GM18867 (cell line): ENCODE data around the gene RBM28.
"Not testable (repeated sequence)": the region's sequence is repeated elsewhere in the genome, so short reads cannot be mapped to it uniquely, and the experiment has no call there.

ENCODE experiments used
- ATAC-seq: cut with Tn5 transposase; IDR thresholded peaks from one replicate; pipeline ENCODE4 v1.9.1; 2021; ENCODE audit warnings: mild to moderate bottlenecking, moderate library complexity; ENCODE audit not compliant: unreplicated experiment

RBM28 gene

DNA sequence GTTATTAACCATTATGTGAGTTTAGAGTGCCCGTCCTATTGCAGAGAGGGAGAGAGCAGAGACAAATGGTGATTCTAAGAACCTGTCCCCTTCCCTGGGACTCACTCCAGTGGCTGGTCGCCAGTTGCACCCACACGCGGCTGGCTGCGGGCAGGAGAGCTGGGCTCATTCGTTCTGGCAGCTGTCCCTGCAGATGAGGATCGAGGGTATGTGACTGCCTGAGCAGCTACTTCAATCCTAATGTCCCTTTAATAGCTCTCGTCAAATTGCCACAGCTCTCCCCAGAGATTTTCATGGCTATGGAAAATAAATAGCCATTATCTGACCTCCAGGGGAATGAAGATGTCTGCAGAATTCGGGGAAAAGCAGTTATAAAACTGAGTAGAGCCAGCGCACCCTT lies 41.6 kb downstream of the RBM28 start:
- ATAC-seq = no peak

DNA sequence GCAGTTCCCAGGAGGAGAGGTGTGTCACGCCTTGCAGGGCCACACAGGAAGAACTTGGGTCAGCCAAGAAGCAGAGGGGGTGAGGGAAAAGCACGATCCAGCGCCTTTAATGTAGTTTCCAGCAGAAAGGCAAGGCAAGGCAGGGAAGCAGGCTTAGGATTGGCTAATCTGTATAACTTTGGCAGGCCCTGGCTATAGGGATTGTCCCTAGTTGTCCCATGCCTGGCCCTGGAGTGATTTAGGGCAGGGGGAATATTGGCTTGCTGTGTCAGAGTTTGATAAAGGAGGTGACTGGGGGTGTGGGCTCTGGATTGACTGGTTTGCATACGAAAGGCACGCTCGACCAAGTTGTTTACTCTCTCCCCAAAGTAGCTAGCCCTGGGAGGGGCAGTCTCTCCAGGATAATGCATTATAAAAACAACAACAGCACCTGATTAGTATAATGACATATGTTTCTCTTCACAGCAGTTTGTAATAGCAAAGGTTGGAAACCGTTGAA lies 44.5 kb downstream of the RBM28 start:
- ATAC-seq = no peak

DNA sequence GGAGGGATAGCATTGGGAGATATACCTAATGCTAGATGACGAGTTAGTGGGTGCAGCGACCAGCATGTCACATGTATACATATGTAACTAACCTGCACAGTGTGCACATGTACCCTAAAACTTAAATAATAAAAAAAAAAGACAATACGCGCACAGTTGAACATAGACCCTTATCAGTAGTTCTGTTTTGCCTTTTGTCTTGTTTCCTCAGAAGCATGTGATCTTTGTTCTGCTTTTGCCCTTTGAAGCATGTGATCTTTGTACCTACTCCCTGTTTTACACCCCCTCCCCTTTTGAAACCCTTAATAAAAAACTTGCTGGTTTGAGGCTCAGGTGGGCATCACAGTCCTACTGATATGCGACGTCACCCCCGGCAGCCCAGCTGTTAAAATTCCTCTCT lies 45.7 kb downstream of the RBM28 start:
- ATAC-seq = not testable (repeated sequence)

DNA sequence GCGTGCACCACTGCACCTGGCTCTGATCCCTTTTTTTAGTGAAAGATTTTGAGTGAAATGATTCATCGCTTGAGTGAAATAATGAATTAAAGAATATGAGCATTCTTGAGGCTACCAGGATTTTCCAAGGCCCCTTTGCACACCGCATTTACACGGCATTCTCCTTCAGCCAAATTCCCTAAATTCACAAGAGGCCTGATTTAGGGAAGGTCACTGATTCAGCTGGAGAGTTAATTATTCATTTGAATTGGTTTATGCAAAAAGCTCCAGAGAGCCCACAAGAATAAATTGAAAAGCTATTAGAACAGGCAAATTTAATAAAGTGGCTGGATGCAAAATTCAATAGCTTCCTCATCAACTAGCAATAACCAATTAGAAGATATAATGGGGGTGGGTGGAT lies 56.2 kb downstream of the RBM28 start:
- no peak for ATAC-seq

DNA sequence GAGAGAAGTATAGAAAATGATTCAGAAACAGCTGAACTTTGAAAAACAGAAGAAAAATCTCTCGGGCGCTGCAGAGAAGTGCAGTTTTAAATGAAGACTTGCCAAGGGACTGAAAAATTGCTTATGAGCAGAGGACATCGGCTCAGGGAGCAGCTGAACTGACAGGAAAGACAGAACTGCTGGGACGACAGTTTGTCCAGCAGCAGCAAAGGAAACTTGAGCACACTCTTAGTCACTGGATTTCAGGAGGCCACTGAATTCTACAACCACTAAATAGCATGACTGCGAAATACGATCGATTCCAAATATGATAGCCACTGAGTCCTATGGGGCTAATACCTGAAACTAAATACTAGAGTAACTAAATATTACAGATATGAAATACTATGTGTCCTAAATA lies 59.6 kb downstream of the RBM28 start:
- ATAC-seq = no peak

DNA sequence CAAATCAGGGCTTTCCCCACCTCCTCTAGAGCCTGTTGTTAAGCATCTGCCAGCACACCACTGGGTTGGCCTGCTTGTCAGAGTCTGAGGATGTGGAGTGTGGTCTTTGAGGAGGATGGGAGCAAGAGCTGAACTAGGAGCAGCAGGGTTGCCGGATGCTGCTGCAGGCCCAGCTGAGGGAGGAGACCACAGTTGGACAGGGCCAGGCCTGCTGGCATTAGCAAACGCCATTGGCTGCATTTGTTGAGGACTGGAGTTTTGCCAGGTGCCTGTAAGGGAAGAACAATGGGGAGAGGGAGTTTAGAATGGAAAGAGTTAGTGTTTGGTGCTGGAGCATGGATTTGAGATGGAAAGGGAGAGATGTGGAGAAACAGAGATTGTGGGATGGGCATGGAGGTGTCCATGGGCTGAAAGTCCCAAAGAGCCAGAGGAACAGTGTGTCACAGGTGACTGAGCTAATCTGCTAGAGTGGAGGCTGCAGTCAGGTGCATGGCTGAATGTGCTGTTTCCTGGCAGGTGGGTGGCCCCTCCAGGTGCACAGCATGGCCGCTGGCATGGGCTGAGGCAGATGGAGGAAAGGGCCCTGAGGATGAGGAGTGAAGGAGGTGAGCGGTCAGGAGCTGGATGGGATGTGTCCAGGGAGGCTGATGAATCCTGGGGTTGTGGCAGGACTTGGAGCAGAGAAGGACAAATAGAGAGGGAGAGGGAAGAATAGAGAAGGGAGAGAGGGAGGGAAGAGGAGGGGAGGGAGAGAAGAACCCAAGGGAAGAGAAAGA lies 61.9 kb downstream of the RBM28 start:
- ATAC-seq = no peak

DNA sequence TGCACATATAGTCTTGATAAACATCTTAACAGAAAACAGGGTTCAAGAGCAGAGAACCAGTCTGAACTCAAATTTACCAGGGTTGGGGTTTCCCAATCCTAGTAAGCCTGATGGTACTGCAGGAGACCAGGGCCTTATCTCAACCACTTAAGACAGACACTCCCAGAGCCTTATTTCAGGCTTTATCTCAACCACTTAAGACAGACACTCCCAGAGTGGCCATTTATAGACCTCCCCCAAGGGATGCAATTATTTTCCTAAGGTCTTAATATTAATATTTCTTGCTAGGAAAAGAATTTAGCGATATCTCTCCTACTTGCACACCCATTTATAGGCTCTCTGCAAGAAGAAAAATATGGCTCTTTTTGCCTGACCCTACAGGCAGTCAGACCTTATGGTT lies 63.3 kb downstream of the RBM28 start:
- ATAC-seq = not testable (repeated sequence)

DNA sequence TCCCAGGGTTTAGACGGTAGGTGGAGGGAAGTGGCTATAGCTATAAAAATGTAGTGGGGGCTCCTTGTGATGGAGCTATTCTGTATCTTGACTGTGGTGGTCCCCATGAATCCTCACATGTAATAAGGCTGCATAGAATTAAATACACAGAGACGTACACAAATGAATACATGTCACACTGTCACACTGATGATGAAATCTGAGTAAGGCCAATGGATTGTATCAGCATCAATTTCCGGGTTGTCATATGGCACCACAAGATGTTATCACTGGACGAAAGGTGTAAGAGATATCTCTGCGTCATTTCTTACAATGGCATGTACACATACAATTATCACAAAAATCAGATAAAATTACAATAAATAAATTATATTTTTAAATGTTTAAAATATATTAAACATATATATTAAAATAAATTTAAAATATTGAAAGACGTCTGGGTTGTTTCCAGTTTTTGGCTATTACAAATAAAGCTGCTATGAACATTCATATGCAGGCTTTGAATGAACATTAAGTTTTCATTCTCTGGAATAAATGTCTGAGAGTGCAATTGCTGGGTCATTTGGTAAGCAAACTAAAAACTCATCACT lies 64.5 kb downstream of the RBM28 start:
- no peak for ATAC-seq

DNA sequence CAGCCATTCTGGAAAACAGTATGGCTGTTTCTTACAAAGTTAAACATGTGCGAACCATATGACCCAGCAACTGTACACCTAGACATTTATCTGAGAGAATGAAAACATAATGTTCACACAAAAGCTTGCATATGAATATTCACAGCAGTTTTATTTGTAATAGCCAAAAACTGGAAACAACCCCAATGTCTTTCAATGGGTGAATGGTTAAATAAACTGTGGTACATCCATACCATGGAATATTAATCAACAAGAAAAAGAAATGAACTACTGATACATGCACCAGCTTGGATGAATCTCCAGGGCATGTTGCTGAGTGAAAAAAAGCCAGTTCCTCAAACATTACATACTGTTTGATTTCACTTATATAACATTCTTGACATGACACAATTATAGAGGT lies 65.3 kb downstream of the RBM28 start:
- ATAC-seq = no peak

DNA sequence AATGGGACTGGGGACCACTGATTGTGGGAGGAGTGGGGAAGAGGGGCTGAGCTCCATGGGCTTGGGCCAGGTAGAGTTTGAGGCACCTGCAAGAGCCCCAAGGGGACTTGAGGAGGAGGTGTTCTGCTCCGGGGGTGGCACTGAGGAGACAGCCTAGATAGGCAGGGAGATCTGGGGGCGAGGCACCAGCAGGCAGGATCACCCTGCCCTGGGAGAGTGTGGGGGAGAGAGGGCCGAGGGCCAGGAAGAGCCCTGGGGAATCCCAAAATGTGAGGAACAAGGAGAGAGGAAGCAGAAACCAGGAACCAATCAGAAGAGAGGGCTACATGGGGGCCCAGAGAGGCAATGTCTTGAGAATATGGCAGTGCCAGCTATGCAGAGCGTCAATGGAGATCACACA lies 68.0 kb downstream of the RBM28 start:
- ATAC-seq = no peak

DNA sequence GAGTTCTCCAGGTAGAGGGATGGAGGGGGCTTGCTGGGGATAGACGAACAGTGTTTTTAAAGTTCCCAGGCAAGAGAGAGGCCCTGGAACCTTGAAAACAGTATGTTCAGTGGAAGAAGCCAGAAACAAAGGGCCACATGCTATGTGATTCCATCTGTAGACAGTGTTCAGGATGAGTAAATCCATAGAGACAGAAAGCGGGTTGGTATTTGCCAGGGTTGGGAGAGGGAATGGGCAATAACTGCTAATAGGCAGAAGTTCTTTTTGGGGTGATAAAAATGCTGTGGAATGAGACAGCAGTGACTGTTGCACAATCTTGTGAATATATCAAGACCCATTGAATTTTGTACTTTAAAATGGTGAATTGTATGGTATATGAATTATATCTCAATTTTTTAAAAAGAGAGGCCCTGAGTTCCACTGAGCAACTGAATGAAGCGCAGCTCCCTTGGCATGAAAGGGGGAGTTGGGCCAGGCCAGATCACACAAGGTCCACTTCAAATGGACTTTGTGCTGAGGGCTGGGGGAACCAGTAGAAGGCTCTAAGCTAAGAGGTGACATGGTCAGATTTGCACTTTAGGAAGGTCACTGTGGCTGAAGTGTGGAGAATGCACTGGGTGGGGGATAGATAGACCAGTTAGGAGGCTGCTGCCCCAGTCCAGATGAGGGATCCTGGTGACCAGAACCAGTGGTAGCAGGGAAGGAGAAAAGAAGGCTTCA lies 68.7 kb downstream of the RBM28 start:
- no peak for ATAC-seq

DNA sequence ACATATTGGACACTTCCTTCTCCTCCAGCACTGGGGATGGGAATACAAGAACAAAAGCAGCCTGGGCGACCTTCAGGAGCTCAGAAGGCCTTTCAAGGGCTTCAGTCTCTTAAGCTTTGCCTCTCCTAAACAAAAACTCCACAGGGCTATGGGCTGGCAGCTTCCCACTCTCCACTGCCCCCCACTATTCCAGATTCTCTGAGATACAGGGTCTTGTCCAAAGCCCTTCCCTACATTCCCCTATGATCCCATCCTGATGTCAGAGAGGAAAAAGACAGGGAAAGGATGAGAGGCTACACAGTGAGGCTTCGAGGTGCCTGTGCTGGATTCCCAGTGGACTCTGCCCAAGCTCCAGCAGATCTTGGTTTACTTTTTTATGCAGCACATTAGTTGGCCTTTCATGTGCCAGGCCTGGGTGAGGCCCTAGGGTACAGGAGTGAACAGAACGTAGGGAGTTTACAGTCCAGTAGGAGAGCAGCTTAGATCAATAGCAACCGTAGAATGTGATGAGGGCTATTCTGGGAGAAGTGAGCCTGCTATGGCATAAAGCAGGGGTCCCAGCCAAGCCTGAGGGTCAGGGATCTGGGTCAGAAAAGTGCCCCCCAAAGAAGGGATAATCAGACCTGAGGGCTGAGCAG lies 69.3 kb downstream of the RBM28 start:
- no peak for ATAC-seq

DNA sequence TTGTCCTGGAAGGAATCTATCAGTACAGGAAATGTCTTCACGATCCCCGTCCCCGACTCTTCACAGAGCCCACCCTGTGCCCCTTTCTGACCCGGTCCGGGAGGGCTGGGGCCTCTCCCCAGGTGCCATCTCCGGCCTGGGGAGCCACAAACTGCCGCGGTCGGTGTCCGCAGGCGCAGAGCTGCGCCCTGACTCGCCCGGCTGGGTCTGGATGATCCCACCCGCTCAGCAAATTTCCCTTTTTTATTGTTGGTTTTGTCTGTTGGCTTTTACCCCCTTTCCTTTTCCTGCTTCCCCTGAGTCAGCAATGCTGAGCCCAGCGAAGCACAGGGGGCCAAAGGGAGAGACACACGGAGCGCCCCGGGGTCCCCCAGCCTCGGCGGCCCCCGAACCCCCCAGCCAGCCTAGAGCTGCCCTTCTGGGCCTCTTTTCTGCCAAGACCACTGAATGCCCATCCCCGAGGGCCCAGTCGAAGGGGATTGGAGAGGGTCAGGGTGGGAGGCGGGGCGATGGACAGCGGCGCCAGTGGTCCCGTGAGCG lies 71.7 kb downstream of the RBM28 start:
- no peak for ATAC-seq

DNA sequence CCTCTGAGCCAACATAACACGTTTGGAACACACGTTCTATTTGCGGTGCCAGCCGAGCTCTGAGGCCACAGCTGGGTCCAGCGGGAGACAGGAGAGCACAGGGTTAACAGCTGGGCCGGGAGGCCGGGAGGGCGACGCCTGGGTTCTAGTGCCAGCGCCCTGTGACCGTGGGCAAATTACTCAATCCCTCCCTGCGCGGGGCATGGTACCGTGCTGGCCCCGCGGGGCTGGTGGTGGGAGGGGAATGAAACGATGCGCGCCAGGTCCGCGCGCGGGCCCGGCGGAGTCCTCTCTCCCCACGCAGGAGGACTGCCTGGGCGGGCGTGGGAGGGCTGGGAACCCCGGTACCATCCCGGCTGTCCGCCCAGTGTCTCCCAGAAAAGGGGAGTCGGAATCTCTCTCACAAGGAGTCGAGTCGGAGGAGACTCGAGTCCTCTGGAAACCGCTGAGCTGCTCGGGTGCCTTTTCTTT lies 72.2 kb downstream of the RBM28 start:
- no peak for ATAC-seq

DNA sequence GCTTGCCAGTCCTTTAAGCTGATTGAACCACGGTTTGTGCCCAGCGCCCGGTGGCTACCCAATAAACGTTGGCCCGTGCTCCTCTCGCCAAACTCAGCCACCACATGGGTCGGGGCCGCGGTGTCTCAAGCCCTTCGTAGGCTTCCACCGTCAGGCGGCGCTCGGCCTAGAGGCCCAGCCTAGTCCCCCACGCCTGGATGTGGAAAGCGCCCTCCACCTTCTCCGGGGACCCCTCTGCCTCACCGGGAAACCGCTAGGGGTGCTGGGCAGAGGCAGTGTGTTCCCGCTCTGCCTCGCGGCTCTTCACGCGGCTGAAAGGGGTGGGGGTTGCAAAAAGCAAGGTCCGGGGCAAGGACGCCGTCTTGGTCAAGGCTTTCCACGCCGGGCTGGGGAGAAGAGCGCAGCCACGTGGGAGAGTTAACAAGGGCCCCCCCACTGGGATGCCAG lies 72.9 kb downstream of the RBM28 start:
- no peak for ATAC-seq

DNA sequence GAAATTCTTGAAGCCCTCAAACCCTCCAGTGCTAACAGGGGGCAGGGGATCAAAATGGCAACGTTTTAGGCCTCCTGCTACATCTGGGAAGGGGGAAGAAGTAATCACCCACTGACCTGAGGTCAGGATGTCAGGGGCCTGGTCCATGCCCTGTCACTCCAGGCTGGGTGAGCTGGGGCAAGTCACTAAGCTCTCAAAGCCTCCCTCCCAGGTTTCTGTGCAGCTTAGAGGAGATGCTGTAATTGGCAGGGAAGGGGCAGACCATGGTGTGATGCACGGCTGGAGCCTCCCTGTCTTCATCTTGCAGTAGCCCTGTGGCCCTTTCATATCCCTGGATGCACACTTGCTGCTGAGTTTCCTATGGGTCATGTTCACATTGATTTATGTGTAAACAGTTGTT lies 75.5 kb downstream of the RBM28 start:
- ATAC-seq = no peak

DNA sequence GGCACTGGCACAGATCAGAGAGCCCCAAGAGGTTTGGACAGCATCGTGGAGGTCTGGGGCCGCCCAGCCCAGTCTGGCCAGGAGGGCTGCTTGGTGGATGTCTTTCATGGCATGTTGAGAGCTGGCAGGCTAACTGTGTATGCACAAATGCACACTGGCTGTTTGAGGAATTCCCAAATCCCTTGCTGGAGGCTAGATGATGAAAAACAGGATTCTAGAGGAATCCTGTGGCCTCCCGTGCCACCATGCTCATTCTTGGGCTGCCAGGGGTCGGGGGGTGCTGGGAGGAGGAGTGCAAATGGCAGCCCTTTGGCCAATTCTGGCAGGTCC lies 76.1 kb downstream of the RBM28 start:
- ATAC-seq = no peak

DNA sequence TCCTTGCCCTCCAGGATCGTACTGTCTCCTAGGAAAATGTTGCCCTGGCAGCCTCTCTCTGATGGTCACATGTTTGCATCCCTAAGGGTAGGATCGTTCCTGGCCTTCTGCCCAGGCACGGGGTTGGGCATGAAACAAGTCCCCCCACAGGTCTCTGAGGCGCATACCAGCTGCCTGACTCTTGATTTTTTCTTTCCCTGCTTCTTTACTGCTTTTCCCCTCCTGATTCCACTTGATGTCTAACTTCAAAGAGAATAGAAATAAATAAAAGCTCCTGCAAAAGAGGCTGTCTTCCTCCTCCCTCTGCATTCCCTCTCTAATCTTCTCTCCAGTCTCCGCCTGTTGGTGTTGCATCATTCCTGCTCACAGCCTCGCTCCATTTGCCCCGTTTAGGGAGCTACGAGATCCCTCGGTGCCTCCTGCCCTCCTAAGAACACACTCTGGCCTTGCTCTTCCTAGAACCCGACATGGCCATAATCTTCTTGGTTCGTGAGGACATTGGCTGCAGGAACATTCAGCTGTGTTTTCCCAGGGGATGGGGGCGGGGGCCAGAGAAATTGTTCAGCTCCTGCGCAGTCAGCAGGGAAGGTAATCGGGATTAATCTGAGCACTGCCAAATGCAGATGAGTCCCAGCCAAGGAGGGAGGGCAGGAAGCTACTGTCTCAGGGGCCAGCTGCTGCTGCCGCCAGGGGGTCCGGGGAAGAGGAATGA lies 76.7 kb downstream of the RBM28 start:
- ATAC-seq = no peak

DNA sequence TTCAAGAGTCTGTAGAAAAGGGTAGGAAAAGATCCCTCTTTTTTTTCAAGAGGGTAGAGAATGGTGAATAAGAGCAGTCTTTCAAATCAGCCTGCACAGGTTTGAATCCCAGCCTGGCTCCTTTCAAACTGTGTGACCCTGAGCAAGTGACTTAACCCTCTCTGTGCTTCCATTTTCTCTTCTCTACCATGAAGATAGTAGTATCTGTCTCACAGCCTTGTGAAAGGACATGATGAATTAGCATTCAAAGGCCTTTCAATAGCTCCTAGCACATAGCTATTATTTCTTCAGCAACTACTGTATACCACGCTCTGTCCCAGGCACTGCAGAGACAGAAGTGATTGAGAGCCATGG lies 77.2 kb downstream of the RBM28 start:
- no peak for ATAC-seq

DNA sequence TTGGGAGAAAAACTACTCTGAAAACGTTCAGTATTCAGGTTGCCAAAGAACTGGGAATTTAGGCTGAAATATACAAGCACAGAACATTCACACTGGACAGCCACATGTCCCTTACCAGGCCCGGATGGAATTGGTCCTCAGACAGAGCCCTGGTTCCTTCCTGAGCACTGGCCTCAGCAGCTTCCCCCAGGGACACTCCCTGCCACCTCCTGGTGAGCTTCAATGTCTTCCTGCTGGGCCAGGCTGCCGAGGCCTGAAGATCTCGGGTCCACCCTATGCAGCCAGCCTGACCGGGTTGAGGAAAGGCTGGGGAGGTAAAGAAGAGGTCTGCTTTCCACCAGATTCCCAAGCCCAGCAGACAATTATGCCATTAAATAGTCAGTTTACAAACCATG lies 77.8 kb downstream of the RBM28 start:
- ATAC-seq = no peak
